WI38 (cell line): ENCODE measurements around the gene PTPRC.

Source experiments
- H3K4me3 ChIP-seq: 2 replicates; pipeline ENCODE4 v1.5.1; 2011; ENCODE audit warnings: low read depth, mild to moderate bottlenecking, control low read depth, low read length
- TF ChIP-seq, protein P1 (sequence below): IDR thresholded peaks from 2 replicates; pipeline ENCODE4 v1.5.1; 2012; ENCODE audit warnings: low read depth, mild to moderate bottlenecking, control low read depth, low read length

Gene PTPRC

DNA sequence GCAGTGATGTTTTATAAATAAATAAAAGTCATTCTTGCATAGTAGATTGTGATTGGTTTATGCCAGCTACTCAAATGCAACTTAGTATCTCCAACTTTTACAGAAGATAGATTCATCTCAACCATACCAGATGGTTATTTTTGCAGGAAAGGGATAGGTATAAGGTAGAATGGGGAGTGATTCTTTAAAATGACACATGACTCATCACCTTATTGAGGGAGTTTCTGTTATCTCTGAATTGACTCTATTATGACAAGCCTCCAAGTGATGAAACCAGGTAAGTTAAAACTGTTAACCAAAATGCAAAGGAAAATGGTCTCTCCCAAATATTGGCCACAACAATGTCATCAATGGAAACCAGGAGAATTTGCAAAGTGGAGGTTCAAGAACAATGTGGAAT is 54.5 kb downstream of the PTPRC start:
- no peak overlapping the region for H3K4me3 ChIP-seq
- TF ChIP-seq, protein P1, sequence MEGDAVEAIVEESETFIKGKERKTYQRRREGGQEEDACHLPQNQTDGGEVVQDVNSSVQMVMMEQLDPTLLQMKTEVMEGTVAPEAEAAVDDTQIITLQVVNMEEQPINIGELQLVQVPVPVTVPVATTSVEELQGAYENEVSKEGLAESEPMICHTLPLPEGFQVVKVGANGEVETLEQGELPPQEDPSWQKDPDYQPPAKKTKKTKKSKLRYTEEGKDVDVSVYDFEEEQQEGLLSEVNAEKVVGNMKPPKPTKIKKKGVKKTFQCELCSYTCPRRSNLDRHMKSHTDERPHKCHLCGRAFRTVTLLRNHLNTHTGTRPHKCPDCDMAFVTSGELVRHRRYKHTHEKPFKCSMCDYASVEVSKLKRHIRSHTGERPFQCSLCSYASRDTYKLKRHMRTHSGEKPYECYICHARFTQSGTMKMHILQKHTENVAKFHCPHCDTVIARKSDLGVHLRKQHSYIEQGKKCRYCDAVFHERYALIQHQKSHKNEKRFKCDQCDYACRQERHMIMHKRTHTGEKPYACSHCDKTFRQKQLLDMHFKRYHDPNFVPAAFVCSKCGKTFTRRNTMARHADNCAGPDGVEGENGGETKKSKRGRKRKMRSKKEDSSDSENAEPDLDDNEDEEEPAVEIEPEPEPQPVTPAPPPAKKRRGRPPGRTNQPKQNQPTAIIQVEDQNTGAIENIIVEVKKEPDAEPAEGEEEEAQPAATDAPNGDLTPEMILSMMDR = no peak

DNA sequence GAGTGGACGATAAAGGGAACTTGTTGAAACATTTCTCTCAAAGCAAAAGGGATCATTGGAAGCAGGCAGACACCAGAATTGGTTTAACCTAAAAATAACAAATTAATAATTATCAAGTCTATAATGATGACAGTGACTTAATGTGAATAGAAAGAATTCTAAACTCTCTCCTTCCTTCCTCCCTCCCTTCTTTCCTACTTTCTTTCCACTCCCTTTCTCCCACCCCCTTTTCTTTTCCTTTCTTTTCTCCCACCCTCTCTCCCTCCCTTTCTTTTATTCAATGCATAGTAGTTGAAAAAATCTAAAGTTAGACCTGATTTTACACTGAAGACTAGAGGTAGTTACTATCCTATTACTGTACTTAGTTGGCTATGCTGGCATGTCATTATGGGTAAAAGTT is 55.7 kb downstream of the PTPRC start:
- no peak overlapping the region for H3K4me3 ChIP-seq
- TF ChIP-seq, protein P1 = no peak

DNA sequence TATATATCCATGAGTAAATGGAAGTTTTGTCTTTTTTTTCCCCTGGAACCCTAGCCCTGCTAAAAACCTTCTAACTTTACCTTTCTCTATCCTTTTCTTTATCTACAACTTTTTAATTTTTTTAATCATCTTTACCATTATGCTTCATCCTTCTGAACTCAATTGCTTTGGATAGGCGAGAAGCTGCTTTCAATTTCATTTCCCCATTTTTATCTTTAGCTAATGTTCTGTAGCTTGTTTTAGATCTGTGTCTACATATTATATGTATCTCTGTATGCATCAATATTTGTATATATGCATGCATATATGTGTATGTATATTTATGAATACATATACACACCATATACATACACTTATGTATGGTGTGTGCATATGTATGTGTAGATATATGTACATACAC is 57.4 kb downstream of the PTPRC start:
- H3K4me3 ChIP-seq = no peak overlapping the region
- TF ChIP-seq, protein P1 = no peak

DNA sequence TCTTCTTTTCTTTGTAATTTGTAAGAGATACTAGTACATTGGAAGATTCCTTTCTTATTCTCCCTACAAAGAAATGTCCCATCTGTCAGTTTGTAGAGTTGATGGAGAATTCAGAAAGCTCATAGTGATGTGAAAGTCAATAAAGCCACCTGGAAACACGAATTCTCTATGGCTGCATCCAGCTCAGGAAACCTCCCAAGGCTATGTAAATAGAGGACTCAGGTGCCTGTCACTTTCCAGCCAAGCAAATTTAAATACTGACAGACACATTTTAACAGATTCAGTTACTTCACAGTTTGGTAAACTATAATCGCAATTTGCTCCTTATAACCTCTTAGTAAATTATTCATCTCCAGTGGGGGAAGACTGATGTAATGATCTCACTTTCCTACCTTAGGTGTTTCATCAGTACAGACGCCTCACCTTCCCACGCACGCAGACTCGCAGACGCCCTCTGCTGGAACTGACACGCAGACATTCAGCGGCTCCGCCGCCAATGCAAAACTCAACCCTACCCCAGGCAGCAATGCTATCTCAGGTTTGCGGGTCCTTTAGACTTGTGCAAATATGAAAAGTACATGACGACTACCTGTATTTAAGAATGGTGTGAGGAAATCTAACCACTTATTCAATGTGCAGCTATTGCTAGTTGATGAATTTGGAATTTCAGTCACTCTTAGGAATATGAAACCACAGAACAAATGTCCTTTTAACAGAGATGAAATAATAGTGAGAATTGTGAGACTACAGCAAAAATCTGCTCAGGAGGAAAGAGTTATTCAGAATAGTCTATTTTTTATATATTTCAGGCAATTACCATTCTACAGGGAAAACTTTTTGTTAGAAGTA is 60.6 kb downstream of the PTPRC start:
- H3K4me3 ChIP-seq = no peak overlapping the region

DNA sequence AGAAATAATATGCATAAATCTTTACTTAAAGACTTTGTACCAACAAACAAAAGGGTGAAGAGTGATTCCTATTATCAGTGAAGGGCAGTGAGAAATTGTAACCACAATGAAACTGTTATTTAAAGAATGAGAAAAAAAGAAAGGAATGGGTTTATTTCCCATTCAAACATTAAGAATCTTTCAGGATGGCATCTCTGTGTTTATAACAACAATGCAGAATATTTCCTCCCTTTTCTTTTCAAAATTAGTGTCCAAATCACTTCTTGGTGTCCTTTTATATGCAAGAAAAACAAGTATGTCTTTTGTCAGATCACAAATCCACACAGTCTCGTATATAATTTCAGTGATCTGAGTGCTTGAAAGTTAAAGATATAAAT is 61.2 kb downstream of the PTPRC start:
- TF ChIP-seq, protein P1 = no peak
- H3K4me3 ChIP-seq = no peak overlapping the region

More for the DNA sequence above, 60.6 kb downstream of the PTPRC start:
- TF ChIP-seq, protein P1 = peak; percentile 56

DNA sequence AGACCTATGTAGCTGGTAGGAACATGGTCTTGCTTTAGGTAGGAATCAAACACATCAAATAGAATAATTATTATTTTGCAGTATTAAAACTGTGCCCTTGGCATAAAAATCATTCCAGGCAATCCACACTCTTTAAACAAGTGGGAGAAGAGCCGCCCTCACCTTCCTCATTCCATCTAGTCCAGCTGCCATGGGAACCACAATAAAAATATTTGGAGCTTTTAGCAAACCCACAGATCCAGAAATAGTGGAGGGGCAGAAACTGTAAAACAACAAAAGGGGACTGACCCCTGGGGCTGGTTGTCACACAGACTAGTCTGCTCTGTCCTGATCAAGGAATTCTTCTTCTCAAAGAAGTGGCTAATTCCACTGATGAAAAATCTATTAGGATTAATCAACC is 61.6 kb downstream of the PTPRC start:
- H3K4me3 ChIP-seq = no peak overlapping the region

DNA sequence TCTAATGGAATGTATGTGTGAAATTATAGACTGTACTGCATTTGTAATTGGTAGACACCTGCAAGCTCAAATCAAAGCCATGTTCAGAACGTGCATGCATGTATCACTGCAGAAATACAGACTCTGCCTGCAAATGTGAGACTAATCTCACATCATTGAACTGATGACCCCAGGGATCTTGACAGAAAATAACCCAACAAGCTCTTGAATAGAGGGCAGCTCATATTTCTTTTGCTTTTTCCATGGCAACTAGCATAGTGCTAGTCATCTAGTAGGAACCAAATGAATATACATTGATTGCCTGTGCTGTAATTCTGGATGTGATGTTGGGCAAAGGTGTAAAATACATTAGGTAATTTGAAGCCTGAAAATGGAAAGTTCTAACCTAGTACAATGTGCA is 62.4 kb downstream of the PTPRC start:
- TF ChIP-seq, protein P1 = no peak
- H3K4me3 ChIP-seq = no peak overlapping the region

More for the DNA sequence above, 61.6 kb downstream of the PTPRC start:
- TF ChIP-seq, protein P1 = no peak
